Natural killer cell (primary cell): Measurements from ENCODE around the gene SAPCD2. TPM values are rescaled to one million over a fixed set of nuclear protein-coding genes. Genes with fewer than 3 reads are reported as not detected.
A peak's percentile ranks its signal among the peaks of the same experiment; 100 is the strongest.

ENCODE experiments used
- ATAC-seq, 3 donors: fragments of 150-1000 bp in 2 of 3; fragments of 200-7000 bp in 1 of 3; cut with Tn5 transposase; 1 replicate in 1 of 3; 2 replicates in 2 of 3; pipeline ENCODE4 v1.10.0; 2021; ENCODE audit warnings: mild to moderate bottlenecking in 2 of 3, moderate library complexity in 2 of 3
- DNase-seq, 2 donors: peaks; one replicate each; pipeline versions ENCODE4 v3.0.0 to v3.0.0-alpha.2; 2013 to 2021; ENCODE audit warnings: mixed read lengths in 1 of 2
- H3K27ac ChIP-seq: one replicate; pipeline ENCODE4 v1.5.1; 2013; ENCODE audit warnings: mild to moderate bottlenecking, low read length
- H3K27me3 ChIP-seq: one replicate; pipeline ENCODE4 v1.6.1; 2013; ENCODE audit warnings: low read length; ENCODE audit not compliant: control insufficient read depth, insufficient read depth
- H3K36me3 ChIP-seq: one replicate; pipeline ENCODE4 v1.6.1; 2013; ENCODE audit warnings: low read length; ENCODE audit not compliant: control insufficient read depth, insufficient read depth
- H3K4me1 ChIP-seq: one replicate; pipeline ENCODE4 v1.6.1; 2013; ENCODE audit warnings: low read length; ENCODE audit not compliant: control insufficient read depth, insufficient read depth
- H3K4me3 ChIP-seq: one replicate; pipeline ENCODE4 v1.5.1; 2013; ENCODE audit warnings: low read length
- H3K9me3 ChIP-seq: one replicate; pipeline ENCODE4 v1.6.1; 2013; ENCODE audit warnings: low read length; ENCODE audit not compliant: control insufficient read depth, insufficient read depth
- H3K27ac Mint-ChIP-seq, 2 donors: one replicate each; pipeline ENCODE4 v1.8.0; 2022; ENCODE audit warnings: mild to moderate bottlenecking in 2 of 2, mixed read lengths in 2 of 2, moderate library complexity in 1 of 2
- H3K27me3 Mint-ChIP-seq, 2 donors: one replicate each; pipeline ENCODE4 v1.8.0; 2022; ENCODE audit warnings: low read depth in 2 of 2, mixed read lengths in 2 of 2
- H3K36me3 Mint-ChIP-seq: one replicate; pipeline ENCODE4 v1.8.0; 2022; ENCODE audit warnings: mixed read lengths
- H3K4me1 Mint-ChIP-seq, 2 donors: one replicate each; pipeline ENCODE4 v1.8.0; 2022; ENCODE audit warnings: mixed read lengths in 2 of 2
- H3K4me3 Mint-ChIP-seq: one replicate; pipeline ENCODE4 v1.8.0; 2022; ENCODE audit warnings: mild to moderate bottlenecking, moderate library complexity, mixed read lengths
- H3K9me3 Mint-ChIP-seq, 2 donors: one replicate each; pipeline ENCODE4 v1.8.0; 2022; ENCODE audit warnings: mixed read lengths in 2 of 2
- CTCF ChIP-seq: fragments of 200-600 bp; IDR thresholded peaks from one replicate; pipeline ENCODE4 v1.8.0; 2022; ENCODE audit warnings: antibody characterized with exemption
- WGBS: methylation state at CpG from one replicate; pipeline ENCODE4 v1.1.7; 2013; ENCODE audit warnings: missing lambda C conversion rate; ENCODE audit not compliant: insufficient coverage; 5-methylcytosine and 5-hydroxymethylcytosine counted together
- intact Hi-C: fragments of 100-400 bp; cut with micrococcal nuclease; formaldehyde crosslinking; loops from one replicate; pipeline ENCODE4 v1.14.2; 2022
- total RNA-seq, 4 donors: library from RNA; stranded (reverse); fragments of 120-200 nt in 1 of 4; gene quantifications; one replicate each; pipeline versions ENCODE4 v1.2.3 to v1.2.4, GENCODE V29; 2013 to 2022

Gene SAPCD2
- total RNA-seq, 3 donors from 2014 or later (not counting 1 experiment from before 2014, with no cell fraction given), result 0.59 to 2.6 (median 1.0) TPM

- peaks cover 9 to 31% of the 10 kb centered on the region in 2 donors for H3K4me1 Mint-ChIP-seq
- H3K27me3 ChIP-seq, result no peaks in the 10 kb centered on the region
- no peaks in the 10 kb centered on the region for H3K9me3 Mint-ChIP-seq
- no peak for TF ChIP-seq CTCF
- WGBS, result 95% methylated on average over 7 of the region's 7 CpGs
- no peak overlapping the region for H3K27ac Mint-ChIP-seq
- intact Hi-C loops, result no loop called here
- ATAC-seq (no peak), DNase-seq (no peak)
- no peaks in the 10 kb centered on the region for H3K9me3 ChIP-seq
- no peak overlapping the region for H3K4me3 Mint-ChIP-seq
- no peaks in the 10 kb centered on the region for H3K27me3 Mint-ChIP-seq
- H3K4me3 ChIP-seq, result no peak overlapping the region
- no peak overlapping the region for H3K27ac ChIP-seq
- H3K36me3 ChIP-seq, result peaks cover 24% of the 10 kb centered on the region
- peaks cover 40% of the 10 kb centered on the region for H3K4me1 ChIP-seq
- no peaks in the 10 kb centered on the region for H3K36me3 Mint-ChIP-seq
These were observed 47.2 kb downstream of the SAPCD2 start for GRCh38 chr9:137023157-137023556.

GRCh38 chr9:137022662-137023008 is 47.7 kb downstream of the SAPCD2 start:
- H3K4me1 Mint-ChIP-seq, result peaks cover 9 to 31% of the 10 kb centered on the region in 2 donors
- 92% methylated on average over 23 of the region's 23 CpGs for WGBS
- no peaks in the 10 kb centered on the region for H3K27me3 ChIP-seq
- no peaks in the 10 kb centered on the region for H3K27me3 Mint-ChIP-seq
- H3K36me3 ChIP-seq, result peaks cover 30% of the 10 kb centered on the region
- no peaks in the 10 kb centered on the region for H3K36me3 Mint-ChIP-seq
- no peak overlapping the region for H3K27ac ChIP-seq
- no peaks in the 10 kb centered on the region for H3K9me3 ChIP-seq
- H3K4me3 Mint-ChIP-seq, result no peak overlapping the region
- ATAC-seq, result no peak
- no peak for DNase-seq
- H3K9me3 Mint-ChIP-seq, result no peaks in the 10 kb centered on the region
- no peak for TF ChIP-seq CTCF
- H3K4me1 ChIP-seq, result peaks cover 40% of the 10 kb centered on the region
- no peak overlapping the region for H3K27ac Mint-ChIP-seq
- H3K4me3 ChIP-seq, result no peak overlapping the region
- intact Hi-C loops, result no loop called here

- intact Hi-C loops, result no loop called here
- H3K27ac ChIP-seq, result no peak overlapping the region
- H3K36me3 Mint-ChIP-seq, result no peaks in the 10 kb centered on the region
- 72% methylated on average over 30 of the region's 30 CpGs for WGBS
- H3K27me3 Mint-ChIP-seq, result no peaks in the 10 kb centered on the region
- no peak for TF ChIP-seq CTCF
- DNase-seq, result peak; percentile 49 to 85
- no peak overlapping the region for H3K4me3 Mint-ChIP-seq
- peaks cover 35% of the 10 kb centered on the region for H3K36me3 ChIP-seq
- H3K9me3 ChIP-seq, result no peaks in the 10 kb centered on the region
- ATAC-seq, result peak; percentile 86 to 92 (median 91)
- peaks cover 6 to 28% of the 10 kb centered on the region in 2 donors for H3K4me1 Mint-ChIP-seq
- peak overlapping the region in 1 of 2 donors; percentile 72 for H3K27ac Mint-ChIP-seq
- H3K9me3 Mint-ChIP-seq, result no peaks in the 10 kb centered on the region
- no peaks in the 10 kb centered on the region for H3K27me3 ChIP-seq
- H3K4me1 ChIP-seq, result peaks cover 35% of the 10 kb centered on the region
- H3K4me3 ChIP-seq, result no peak overlapping the region
These were observed 48.2 kb downstream of the SAPCD2 start for GRCh38 chr9:137021979-137022661.

- no peaks in the 10 kb centered on the region for H3K9me3 ChIP-seq
These were observed 48.8 kb downstream of the SAPCD2 start for GRCh38 chr9:137021568-137021978.

More at GRCh38 chr9:137021568-137021978, 48.8 kb downstream of the SAPCD2 start:
- no peaks in the 10 kb centered on the region for H3K27me3 ChIP-seq
- H3K4me1 ChIP-seq, result peaks cover 29% of the 10 kb centered on the region
- DNase-seq (no peak), ATAC-seq (no peak)
- Mint-ChIP-seq H3K36me3 (no peaks in the 10 kb centered on the region), H3K27me3 (no peaks in the 10 kb centered on the region), H3K9me3 (no peaks in the 10 kb centered on the region), H3K27ac (peak overlapping the region in 1 of 2 donors; percentile 72), H3K4me1 (peaks cover under 1 to 22% of the 10 kb centered on the region in 2 donors), H3K4me3 (no peak overlapping the region)
- no peak for TF ChIP-seq CTCF
- H3K4me3 ChIP-seq, result no peak overlapping the region
- 95% methylated on average over 6 of the region's 6 CpGs for WGBS
- intact Hi-C loops, result no loop called here
- H3K36me3 ChIP-seq, result peaks cover 40% of the 10 kb centered on the region
- H3K27ac ChIP-seq, result no peak overlapping the region
